K562 (cell line): ENCODE measurements around the gene GDPD2. TPM values are rescaled to one million over a fixed set of nuclear protein-coding genes. Genes with fewer than 3 reads are reported as not detected.

Experiments used
- ESRRB ChIP-seq: fragments of 250-450 bp; sonication (Bioruptor Pico); IDR thresholded peaks from 2 replicates; pipeline ENCODE4 v1.5.0; 2020; ENCODE audit warnings: mild to moderate bottlenecking, moderate library complexity, borderline replicate concordance
- ETV1 ChIP-seq: fragments of 450-650 bp; conservative IDR thresholded peaks from 2 replicates; pipeline ENCODE4 v1.6.1; 2016; ENCODE audit warnings: missing genetic modification characterization, control low read depth, low read depth, missing compliant biosample characterization
- FOXA1 ChIP-seq: fragments of 450-650 bp; IDR thresholded peaks from 2 replicates; pipeline ENCODE4 v1.6.1; 2016; ENCODE audit warnings: mild to moderate bottlenecking, borderline replicate concordance
- ILF3 ChIP-seq: fragments of 450-650 bp; IDR thresholded peaks from 2 replicates; pipeline ENCODE4 v1.6.1; 2018; ENCODE audit warnings: antibody characterized with exemption, mild to moderate bottlenecking, moderate library complexity, borderline replicate concordance
- PRMT5 ChIP-seq: sonication (generic); formaldehyde crosslinking; IDR thresholded peaks from 2 replicates; pipeline ENCODE4 v1.5.0; 2020; ENCODE audit warnings: missing genetic modification reagents
- SLC30A9 ChIP-seq: fragments of 250-450 bp; sonication (Bioruptor Pico); IDR thresholded peaks from 2 replicates; pipeline ENCODE4 v1.8.0; 2022; ENCODE audit warnings: mild to moderate bottlenecking, moderate library complexity
- SMAD4 ChIP-seq: fragments of 250-450 bp; sonication (Bioruptor Pico); conservative IDR thresholded peaks from 2 replicates; pipeline ENCODE4 v1.8.0; 2021; ENCODE audit warnings: inconsistent platforms, mild to moderate bottlenecking, moderate library complexity
- TAF9B ChIP-seq: fragments of 450-650 bp; IDR thresholded peaks from 2 replicates; pipeline ENCODE4 v1.6.1; 2018; ENCODE audit warnings: mild to moderate bottlenecking; ENCODE audit not compliant: partially characterized antibody
- ZC3H4 ChIP-seq: sonication (generic); formaldehyde crosslinking; IDR thresholded peaks from 2 replicates; pipeline ENCODE4 v1.9.0; 2021; ENCODE audit warnings: missing genetic modification reagents, borderline replicate concordance
- ZNF354B ChIP-seq: fragments of 250-450 bp; sonication (Bioruptor Pico); IDR thresholded peaks from 2 replicates; pipeline ENCODE4 v1.4.0; 2020
- ZNF695 ChIP-seq: fragments of 450-650 bp; formaldehyde crosslinking; IDR thresholded peaks from 2 replicates; pipeline ENCODE4 v1.4.0; 2020; ENCODE audit warnings: mild to moderate bottlenecking, moderate library complexity
- polyA plus RNA-seq, 8 experiments: library from polyadenylated mRNA; depleted of rRNA in 4 of 8; stranded (reverse) in 5 of 8; unstranded in 3 of 8; fragments of >200 nt; fragmentation: Nextera tagmentation in 2 of 8; fragmentation: Illumina TruSeq in 1 of 8; extraction: Ambion mirVana in 2 of 8; extraction: Trizol in 1 of 8; gene quantifications; 2 replicates each; pipeline versions ENCODE4 v1.2.1 to v1.2.3, GENCODE V29; 2011 to 2014; ENCODE audit warnings: inconsistent platforms in 1 of 8, missing spikeins in 1 of 8
- total RNA-seq, 7 experiments: library from RNA; depleted of rRNA in 6 of 7; stranded (reverse); fragments of >200 nt in 6 of 7; fragmentation: Illumina TruSeq in 2 of 7; extraction: Trizol in 2 of 7; gene quantifications; 2 replicates each; pipeline versions ENCODE4 v1.2.1 to v1.2.3, GENCODE V29; 2011 to 2021; ENCODE audit warnings: low replicate concordance in 1 of 7
- TF ChIP-seq, protein P1 (sequence below): fragments of 150-350 bp; conservative IDR thresholded peaks from 2 replicates; pipeline ENCODE4 v1.6.1; 2014; ENCODE audit warnings: low read length
- TF ChIP-seq, protein P2 (sequence below): fragments of 450-650 bp; formaldehyde crosslinking; IDR thresholded peaks from 2 replicates; pipeline ENCODE4 v1.4.0; 2020; ENCODE audit warnings: mild to moderate bottlenecking, mixed read lengths
- TF ChIP-seq, protein P3 (sequence below): fragments of 250-450 bp; sonication (Bioruptor Pico); IDR thresholded peaks from 2 replicates; pipeline ENCODE4 v1.8.0; 2021; ENCODE audit warnings: moderate library complexity, mild to moderate bottlenecking, inconsistent platforms
- TF ChIP-seq, protein P4 (sequence below): sonication (generic); formaldehyde crosslinking; IDR thresholded peaks from 2 replicates; pipeline ENCODE4 v1.8.0; 2023; ENCODE audit warnings: mild to moderate bottlenecking, missing genetic modification reagents
- TF ChIP-seq, protein P5 (sequence below): sonication (generic); formaldehyde crosslinking; IDR thresholded peaks from 2 replicates; pipeline ENCODE4 v1.4.0; 2020; ENCODE audit warnings: mild to moderate bottlenecking, missing genetic modification reagents

Gene GDPD2
- total and polyA plus RNA-seq, 9 of the 15 experiments (the other 6 are each of a cell fraction or from before 2014, with no cell fraction given), result not detected

DNA sequence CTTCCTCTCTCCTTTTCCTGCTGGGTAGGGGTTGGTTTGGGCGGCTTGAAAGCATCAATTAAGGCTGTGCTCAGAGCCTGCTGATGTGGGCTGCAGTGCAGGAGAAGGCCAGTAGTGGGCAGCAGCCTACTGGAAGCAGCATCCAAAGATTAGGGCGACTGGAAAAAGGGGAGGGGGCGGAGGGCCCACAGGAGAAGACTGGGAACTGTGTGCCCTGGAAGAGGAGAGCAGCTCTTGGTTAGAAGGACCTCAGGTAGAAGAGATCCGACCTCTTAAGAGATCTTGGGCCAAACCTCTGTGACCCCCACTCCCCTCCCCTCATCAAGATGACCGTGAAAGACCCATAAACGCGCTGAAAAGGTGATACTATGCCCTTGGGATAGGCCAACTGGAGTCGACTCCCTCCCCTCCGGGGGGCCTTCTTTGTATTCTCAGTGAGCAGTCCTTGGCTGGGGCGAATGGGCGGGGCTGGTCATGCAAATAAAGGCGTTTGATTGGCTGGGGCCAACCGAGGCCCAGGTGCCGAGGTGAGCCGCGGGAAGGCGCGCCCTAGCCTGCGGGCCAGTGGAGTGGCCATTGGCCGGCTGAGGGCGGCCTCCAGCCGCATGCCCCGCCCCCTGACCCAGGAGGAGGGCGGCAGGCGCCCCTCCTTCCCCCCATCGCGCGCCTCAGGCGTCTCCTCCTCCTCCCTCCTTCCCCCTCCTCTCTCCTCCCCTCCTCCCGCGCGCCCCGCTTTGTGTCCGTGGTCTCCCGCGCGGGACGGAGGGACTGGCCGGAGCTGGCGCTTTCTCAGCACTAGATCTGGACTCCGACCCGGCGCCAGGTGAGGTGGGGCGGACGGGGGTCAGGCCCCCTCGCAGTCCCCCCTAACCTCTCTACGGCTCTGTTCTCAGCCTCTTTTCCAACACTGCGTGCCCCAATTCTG is 31.6 kb downstream of the GDPD2 start (continued):
- TF ChIP-seq, protein P1, sequence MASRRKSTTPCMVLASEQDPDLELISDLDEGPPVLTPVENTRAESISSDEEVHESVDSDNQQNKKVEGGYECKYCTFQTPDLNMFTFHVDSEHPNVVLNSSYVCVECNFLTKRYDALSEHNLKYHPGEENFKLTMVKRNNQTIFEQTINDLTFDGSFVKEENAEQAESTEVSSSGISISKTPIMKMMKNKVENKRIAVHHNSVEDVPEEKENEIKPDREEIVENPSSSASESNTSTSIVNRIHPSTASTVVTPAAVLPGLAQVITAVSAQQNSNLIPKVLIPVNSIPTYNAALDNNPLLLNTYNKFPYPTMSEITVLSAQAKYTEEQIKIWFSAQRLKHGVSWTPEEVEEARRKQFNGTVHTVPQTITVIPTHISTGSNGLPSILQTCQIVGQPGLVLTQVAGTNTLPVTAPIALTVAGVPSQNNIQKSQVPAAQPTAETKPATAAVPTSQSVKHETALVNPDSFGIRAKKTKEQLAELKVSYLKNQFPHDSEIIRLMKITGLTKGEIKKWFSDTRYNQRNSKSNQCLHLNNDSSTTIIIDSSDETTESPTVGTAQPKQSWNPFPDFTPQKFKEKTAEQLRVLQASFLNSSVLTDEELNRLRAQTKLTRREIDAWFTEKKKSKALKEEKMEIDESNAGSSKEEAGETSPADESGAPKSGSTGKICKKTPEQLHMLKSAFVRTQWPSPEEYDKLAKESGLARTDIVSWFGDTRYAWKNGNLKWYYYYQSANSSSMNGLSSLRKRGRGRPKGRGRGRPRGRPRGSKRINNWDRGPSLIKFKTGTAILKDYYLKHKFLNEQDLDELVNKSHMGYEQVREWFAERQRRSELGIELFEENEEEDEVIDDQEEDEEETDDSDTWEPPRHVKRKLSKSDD, result no peak
- TF ChIP-seq ILF3, result no peak
- TF ChIP-seq FOXA1, result no peak
- TF ChIP-seq ZNF354B (CRISPR knock-in tag), result no peak
- no peak for TF ChIP-seq SMAD4 (CRISPR knock-in tag)
- no peak for TF ChIP-seq PRMT5 (CRISPR knock-in tag)
- TF ChIP-seq, protein P2, sequence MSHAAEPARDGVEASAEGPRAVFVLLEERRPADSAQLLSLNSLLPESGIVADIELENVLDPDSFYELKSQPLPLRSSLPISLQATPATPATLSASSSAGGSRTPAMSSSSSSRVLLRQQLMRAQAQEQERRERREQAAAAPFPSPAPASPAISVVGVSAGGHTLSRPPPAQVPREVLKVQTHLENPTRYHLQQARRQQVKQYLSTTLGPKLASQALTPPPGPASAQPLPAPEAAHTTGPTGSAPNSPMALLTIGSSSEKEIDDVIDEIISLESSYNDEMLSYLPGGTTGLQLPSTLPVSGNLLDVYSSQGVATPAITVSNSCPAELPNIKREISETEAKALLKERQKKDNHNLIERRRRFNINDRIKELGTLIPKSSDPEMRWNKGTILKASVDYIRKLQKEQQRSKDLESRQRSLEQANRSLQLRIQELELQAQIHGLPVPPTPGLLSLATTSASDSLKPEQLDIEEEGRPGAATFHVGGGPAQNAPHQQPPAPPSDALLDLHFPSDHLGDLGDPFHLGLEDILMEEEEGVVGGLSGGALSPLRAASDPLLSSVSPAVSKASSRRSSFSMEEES (CRISPR knock-in tag), result no peak
- no peak for TF ChIP-seq TAF9B
- TF ChIP-seq SLC30A9 (CRISPR knock-in tag), result no peak
- TF ChIP-seq ESRRB, result no peak
- no peak for TF ChIP-seq ZNF695 (CRISPR knock-in tag)
- TF ChIP-seq, protein P3, sequence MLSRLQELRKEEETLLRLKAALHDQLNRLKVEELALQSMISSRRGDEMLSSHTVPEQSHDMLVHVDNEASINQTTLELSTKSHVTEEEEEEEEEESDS (CRISPR knock-in tag), result no peak
- TF ChIP-seq, protein P4, sequence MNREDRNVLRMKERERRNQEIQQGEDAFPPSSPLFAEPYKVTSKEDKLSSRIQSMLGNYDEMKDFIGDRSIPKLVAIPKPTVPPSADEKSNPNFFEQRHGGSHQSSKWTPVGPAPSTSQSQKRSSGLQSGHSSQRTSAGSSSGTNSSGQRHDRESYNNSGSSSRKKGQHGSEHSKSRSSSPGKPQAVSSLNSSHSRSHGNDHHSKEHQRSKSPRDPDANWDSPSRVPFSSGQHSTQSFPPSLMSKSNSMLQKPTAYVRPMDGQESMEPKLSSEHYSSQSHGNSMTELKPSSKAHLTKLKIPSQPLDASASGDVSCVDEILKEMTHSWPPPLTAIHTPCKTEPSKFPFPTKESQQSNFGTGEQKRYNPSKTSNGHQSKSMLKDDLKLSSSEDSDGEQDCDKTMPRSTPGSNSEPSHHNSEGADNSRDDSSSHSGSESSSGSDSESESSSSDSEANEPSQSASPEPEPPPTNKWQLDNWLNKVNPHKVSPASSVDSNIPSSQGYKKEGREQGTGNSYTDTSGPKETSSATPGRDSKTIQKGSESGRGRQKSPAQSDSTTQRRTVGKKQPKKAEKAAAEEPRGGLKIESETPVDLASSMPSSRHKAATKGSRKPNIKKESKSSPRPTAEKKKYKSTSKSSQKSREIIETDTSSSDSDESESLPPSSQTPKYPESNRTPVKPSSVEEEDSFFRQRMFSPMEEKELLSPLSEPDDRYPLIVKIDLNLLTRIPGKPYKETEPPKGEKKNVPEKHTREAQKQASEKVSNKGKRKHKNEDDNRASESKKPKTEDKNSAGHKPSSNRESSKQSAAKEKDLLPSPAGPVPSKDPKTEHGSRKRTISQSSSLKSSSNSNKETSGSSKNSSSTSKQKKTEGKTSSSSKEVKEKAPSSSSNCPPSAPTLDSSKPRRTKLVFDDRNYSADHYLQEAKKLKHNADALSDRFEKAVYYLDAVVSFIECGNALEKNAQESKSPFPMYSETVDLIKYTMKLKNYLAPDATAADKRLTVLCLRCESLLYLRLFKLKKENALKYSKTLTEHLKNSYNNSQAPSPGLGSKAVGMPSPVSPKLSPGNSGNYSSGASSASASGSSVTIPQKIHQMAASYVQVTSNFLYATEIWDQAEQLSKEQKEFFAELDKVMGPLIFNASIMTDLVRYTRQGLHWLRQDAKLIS (CRISPR knock-in tag), result no peak
- TF ChIP-seq ETV1, result no peak
- TF ChIP-seq, protein P5, sequence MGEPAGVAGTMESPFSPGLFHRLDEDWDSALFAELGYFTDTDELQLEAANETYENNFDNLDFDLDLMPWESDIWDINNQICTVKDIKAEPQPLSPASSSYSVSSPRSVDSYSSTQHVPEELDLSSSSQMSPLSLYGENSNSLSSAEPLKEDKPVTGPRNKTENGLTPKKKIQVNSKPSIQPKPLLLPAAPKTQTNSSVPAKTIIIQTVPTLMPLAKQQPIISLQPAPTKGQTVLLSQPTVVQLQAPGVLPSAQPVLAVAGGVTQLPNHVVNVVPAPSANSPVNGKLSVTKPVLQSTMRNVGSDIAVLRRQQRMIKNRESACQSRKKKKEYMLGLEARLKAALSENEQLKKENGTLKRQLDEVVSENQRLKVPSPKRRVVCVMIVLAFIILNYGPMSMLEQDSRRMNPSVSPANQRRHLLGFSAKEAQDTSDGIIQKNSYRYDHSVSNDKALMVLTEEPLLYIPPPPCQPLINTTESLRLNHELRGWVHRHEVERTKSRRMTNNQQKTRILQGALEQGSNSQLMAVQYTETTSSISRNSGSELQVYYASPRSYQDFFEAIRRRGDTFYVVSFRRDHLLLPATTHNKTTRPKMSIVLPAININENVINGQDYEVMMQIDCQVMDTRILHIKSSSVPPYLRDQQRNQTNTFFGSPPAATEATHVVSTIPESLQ (CRISPR knock-in tag), result no peak
- no peak for TF ChIP-seq ZC3H4 (CRISPR knock-in tag)
